Measurements from ENCODE around the gene EXD3. TPM values are rescaled to one million over a fixed set of nuclear protein-coding genes. Genes with fewer than 3 reads are reported as not detected.

The EXD3 gene
- total RNA-seq, 1 donor from 2014 or later, result 19.9 TPM

GRCh38 chr9:137405677-137406081 is 17.3 kb downstream of the EXD3 start:
- TF ChIP-seq, protein P1, sequence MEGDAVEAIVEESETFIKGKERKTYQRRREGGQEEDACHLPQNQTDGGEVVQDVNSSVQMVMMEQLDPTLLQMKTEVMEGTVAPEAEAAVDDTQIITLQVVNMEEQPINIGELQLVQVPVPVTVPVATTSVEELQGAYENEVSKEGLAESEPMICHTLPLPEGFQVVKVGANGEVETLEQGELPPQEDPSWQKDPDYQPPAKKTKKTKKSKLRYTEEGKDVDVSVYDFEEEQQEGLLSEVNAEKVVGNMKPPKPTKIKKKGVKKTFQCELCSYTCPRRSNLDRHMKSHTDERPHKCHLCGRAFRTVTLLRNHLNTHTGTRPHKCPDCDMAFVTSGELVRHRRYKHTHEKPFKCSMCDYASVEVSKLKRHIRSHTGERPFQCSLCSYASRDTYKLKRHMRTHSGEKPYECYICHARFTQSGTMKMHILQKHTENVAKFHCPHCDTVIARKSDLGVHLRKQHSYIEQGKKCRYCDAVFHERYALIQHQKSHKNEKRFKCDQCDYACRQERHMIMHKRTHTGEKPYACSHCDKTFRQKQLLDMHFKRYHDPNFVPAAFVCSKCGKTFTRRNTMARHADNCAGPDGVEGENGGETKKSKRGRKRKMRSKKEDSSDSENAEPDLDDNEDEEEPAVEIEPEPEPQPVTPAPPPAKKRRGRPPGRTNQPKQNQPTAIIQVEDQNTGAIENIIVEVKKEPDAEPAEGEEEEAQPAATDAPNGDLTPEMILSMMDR (IDR thresholded peaks at IDR 0.05; ENCODE audit: unreplicated experiment), result no peak
- DNase-seq (ENCODE audit: low spot score), result no peak
- Mint-ChIP-seq H3K27ac (ENCODE audit: unreplicated experiment) (no peak overlapping the region), H3K4me3 (ENCODE audit: unreplicated experiment) (no peak overlapping the region), H3K4me1 (ENCODE audit: unreplicated experiment) (peaks cover 3% of the 10 kb centered on the region), H3K9me3 (ENCODE audit: unreplicated experiment) (no peaks in the 10 kb centered on the region), H3K27me3 (ENCODE audit: unreplicated experiment) (no peaks in the 10 kb centered on the region), H3K36me3 (ENCODE audit: low read depth, unreplicated experiment) (peaks cover 13% of the 10 kb centered on the region)

- no peak overlapping the region for H3K4me3 Mint-ChIP-seq (ENCODE audit: unreplicated experiment)
- H3K27me3 Mint-ChIP-seq (ENCODE audit: unreplicated experiment), result no peaks in the 10 kb centered on the region
- H3K4me1 Mint-ChIP-seq (ENCODE audit: unreplicated experiment), result peaks cover 3% of the 10 kb centered on the region
- TF ChIP-seq, protein P1 (IDR thresholded peaks at IDR 0.05; ENCODE audit: unreplicated experiment), result no peak
- DNase-seq (ENCODE audit: low spot score), result no peak
- H3K36me3 Mint-ChIP-seq (ENCODE audit: low read depth, unreplicated experiment), result peaks cover 16% of the 10 kb centered on the region
- H3K27ac Mint-ChIP-seq (ENCODE audit: unreplicated experiment), result no peak overlapping the region
- no peaks in the 10 kb centered on the region for H3K9me3 Mint-ChIP-seq (ENCODE audit: unreplicated experiment)
Observed at GRCh38 chr9:137404961-137405567, 17.9 kb downstream of the EXD3 start.

DNA sequence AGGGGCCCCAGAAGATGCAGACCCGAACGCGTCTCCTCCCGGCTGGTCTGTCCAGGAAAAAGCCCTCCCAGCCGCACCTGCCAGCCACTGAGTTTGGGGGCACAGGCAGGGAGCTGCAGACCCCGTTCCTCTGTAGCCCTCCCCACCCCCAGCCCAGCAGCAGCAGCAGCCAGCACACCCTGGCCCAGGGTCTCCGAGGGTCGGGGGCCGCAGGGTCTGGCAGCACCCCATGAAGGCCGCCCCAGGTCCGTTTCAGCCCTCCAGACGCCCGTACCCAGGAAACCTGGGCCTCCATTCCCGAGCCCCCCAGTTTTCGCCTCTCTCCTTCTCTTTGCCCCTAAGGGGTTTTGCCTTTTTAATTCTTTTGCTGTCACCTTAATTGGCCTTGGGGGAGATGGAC is 19.7 kb downstream of the EXD3 start:
- TF ChIP-seq, protein P1 (IDR thresholded peaks at IDR 0.05; ENCODE audit: unreplicated experiment), result no peak
- Mint-ChIP-seq H3K9me3 (ENCODE audit: unreplicated experiment) (no peaks in the 10 kb centered on the region), H3K4me3 (ENCODE audit: unreplicated experiment) (no peak overlapping the region), H3K27me3 (ENCODE audit: unreplicated experiment) (peaks cover 7% of the 10 kb centered on the region), H3K27ac (ENCODE audit: unreplicated experiment) (no peak overlapping the region), H3K4me1 (ENCODE audit: unreplicated experiment) (peaks cover 8% of the 10 kb centered on the region), H3K36me3 (ENCODE audit: low read depth, unreplicated experiment) (peaks cover 25% of the 10 kb centered on the region)
- no peak for DNase-seq (ENCODE audit: low spot score)

GRCh38 chr9:137402746-137403145 is 20.2 kb downstream of the EXD3 start:
- Mint-ChIP-seq H3K27me3 (ENCODE audit: unreplicated experiment) (peaks cover 7% of the 10 kb centered on the region), H3K36me3 (ENCODE audit: low read depth, unreplicated experiment) (peaks cover 28% of the 10 kb centered on the region), H3K9me3 (ENCODE audit: unreplicated experiment) (no peaks in the 10 kb centered on the region), H3K4me3 (ENCODE audit: unreplicated experiment) (peak overlapping the region; percentile 81), H3K4me1 (ENCODE audit: unreplicated experiment) (peaks cover 8% of the 10 kb centered on the region), H3K27ac (ENCODE audit: unreplicated experiment) (no peak overlapping the region)
- no peak for DNase-seq (ENCODE audit: low spot score)
- TF ChIP-seq, protein P1 (IDR thresholded peaks at IDR 0.05; ENCODE audit: unreplicated experiment), result no peak

DNA sequence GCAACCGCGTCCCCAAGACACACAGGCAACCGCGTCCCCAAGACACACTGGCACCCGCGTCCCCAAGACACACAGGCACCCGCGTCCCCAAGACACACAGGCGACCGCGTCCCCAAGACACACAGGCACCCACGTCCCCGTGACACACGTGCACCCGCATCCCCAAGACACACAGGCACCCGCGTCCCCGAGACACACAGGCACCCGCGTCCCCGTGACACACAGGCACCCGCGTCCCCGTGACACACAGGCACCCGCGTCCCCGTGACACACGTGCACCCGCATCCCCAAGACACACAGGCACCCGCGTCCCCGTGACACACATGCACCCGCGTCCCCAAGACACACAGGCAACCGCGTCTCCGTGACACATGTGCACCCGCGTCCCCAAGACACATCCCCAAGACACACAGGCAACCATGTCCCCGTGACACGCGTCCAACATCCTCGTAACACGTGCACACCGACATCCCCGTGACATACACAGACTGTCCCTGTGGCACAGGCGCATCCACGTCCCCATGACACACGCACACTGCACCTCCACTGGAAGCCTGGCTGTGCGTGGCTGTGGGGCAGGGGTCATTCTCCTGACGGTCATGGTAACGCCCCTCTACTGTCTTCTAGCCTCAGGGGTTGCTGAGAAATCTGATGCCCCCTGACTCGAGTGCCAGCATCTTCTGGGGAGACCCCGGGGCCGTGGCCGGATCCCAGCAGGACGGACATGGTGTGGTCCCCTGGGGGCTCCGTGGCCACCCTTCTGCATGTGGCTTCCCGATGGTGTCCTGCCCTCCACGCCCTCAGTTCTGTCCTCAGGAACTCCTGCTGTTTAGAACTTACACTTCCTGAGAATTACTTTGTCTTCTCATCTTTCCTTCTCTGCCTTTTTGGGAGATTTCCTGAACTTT is 24.1 kb downstream of the EXD3 start:
- Mint-ChIP-seq H3K36me3 (ENCODE audit: low read depth, unreplicated experiment) (peaks cover 35% of the 10 kb centered on the region), H3K9me3 (ENCODE audit: unreplicated experiment) (no peaks in the 10 kb centered on the region)

More for the DNA sequence above, 24.1 kb downstream of the EXD3 start:
- Mint-ChIP-seq H3K4me1 (ENCODE audit: unreplicated experiment) (peaks cover 5% of the 10 kb centered on the region), H3K27me3 (ENCODE audit: unreplicated experiment) (peaks cover 7% of the 10 kb centered on the region), H3K27ac (ENCODE audit: unreplicated experiment) (no peak overlapping the region), H3K4me3 (ENCODE audit: unreplicated experiment) (peak overlapping the region; percentile 66)
- no peak for DNase-seq (ENCODE audit: low spot score)
- TF ChIP-seq, protein P1 (IDR thresholded peaks at IDR 0.05; ENCODE audit: unreplicated experiment), result no peak

Measured in endothelial cell (in vitro differentiated cells).